Activated T-cell treated with anti-CD3 and anti-CD28 coated beads, Interleukin-2, amount 50 U/mL, for 1 hour (primary cell): ENCODE data around the gene GTSE1.

ENCODE experiments used
- DNase-seq: peaks from one replicate; pipeline ENCODE4 v3.0.0-alpha.2; 2020

The GTSE1 gene

DNA sequence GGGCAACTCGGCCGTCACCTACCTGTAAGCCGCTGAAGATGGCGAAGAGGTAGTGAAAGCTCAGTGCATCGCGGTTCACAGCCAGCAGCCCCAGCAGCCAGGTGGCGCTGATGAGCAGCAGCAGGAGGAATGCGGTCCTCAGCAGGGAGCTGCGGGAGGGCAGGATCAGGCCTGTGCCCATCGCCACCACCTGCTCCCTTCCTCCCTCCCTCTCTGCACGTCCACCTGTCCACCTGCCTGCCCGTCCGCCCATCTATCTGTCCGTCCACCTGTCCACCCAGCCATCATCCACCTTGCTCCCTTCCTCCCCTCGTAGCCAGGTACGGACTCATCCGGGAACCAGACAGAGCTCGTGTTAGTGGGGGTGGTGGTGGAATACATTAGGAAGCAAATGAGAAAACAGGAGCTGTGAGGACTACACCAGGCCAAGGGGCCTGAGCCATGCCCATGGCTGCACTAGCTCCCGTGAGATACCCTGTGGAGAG is 71.1 kb downstream of the GTSE1 start:
- peak; percentile 77 for DNase-seq

DNA sequence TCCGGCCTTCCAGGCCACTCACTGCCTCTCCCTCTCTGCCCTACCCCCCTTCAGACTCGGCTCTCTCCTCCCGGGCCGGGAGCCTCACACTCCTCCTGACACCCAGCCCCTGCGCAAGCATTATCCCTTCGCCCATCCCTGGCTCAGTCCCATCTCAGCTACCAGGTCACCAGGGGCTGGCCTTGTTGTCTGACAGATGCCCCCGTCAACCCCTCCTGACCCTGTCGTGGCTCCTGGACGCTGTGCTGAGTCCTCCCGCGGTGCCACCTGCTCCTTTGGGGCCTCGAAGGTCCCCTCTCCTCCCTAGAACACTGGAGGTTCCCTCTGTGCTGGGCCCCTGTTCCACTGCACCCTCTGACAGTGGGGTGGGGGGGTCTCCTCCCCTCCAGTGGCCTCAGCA is 71.8 kb downstream of the GTSE1 start:
- no peak for DNase-seq

GRCh38 chr22:46368871-46369715 is 72.4 kb downstream of the GTSE1 start:
- no peak for DNase-seq

- DNase-seq, result no peak
Measured at GRCh38 chr22:46369716-46370583, 73.3 kb downstream of the GTSE1 start.

DNA sequence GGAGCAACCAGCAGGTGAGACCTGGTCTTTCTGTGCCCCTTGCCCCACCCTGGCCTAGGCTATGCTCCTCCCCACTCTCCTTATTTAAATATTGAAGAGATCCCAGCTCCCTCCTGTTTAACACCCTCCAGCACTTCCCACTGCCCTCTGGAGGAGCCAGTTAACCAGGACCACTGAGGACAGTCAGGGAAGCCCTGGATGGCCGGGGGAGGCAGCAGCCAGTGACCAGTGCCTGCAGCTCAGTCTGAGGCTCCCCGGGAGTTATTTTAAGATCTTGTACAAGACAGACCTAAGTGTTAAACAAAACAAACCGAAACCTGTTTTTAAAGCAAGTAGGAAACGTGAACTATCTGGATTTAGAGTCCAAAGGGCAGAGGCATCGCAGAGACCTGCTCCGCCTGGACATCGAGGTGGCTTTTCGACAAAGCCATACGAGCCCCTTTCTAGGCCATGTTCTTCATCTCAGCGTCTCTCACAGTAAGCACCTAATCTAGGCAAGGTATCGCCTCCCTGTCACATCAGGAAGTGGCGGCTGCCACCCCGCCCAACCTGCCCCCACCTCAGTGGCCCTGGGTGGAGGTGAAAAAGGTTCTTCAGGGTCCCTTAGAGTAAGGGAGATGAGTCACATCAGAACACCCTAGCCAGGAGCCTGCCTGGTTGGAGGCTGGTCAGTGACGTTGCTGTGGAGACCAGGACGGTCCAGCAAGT is 74.1 kb downstream of the GTSE1 start:
- DNase-seq, result peak; percentile 54

- DNase-seq, result no peak
Measured at GRCh38 chr22:46371623-46372226, 75.1 kb downstream of the GTSE1 start.

- DNase-seq, result no peak
Measured at GRCh38 chr22:46372686-46373085, 76.0 kb downstream of the GTSE1 start.

DNA sequence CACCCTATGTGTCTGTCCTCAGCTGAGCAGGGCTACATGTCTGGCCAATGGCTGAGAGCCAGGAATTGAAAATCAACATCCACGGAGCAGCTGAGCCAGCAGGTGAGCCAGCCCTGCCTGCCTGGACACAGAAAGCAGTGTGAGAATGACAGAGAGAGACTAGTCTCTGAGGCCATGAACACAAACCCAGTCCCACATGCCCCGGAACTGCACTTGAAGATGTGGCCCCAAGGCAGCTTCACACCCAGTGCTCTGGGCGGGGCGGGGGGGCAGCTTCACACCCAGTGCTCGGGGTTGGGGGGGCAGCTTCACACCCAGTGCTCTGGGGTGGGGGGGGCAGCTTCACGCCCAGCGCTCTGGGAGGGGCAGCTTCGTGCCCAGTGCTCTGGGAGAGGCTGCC is 76.5 kb downstream of the GTSE1 start:
- no peak for DNase-seq

- DNase-seq, result peak; percentile 36
Measured at GRCh38 chr22:46373921-46374662, 77.4 kb downstream of the GTSE1 start.

GRCh38 chr22:46374663-46375474 is 78.2 kb downstream of the GTSE1 start:
- no peak for DNase-seq

GRCh38 chr22:46376111-46376510 is 79.4 kb downstream of the GTSE1 start:
- DNase-seq, result no peak

GRCh38 chr22:46376908-46377524 is 80.3 kb downstream of the GTSE1 start:
- no peak for DNase-seq

DNA sequence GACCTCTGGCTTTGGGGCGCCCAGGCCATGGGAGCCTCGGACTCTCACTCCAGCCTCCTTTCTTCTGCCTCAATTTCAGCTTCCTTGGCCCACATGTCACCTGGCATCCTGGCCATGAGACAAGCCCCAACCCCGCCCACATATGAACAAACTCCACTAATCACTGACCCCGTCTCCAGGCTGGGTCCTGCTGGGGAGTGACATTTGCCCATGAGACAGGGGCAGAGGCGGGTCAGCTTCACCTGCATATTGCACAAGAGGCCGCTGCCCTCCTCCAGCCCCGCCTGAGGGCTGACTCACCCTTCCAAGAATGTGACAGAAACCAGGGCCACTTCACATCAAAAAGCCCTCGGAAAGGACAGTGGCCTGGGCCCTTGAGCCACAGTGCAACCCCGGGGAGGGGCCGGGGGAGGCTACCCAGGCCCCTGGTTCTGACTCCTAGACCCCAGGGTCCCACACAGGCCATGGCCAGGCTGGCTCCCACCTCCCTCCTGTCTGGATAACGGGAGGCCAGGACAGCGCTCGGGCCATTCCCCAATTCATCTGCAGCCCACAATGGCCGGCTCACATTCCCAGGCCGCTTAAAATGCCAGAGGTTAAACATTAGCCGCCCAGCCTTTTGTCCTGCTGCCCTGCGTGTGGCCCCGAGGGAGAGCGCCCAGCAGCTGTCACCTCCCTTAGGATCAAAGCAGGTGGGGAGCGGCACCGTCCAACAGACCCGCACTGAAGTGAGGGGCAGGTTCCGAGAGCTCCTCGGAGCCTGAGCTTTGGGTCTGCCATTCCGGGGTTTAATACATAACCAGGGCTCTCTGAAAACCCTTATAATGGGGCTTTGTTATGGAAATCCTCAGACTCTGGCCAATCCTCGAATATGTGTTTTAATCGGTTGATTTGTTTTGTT is 81.1 kb downstream of the GTSE1 start:
- no peak for DNase-seq

- DNase-seq, result no peak
Measured at GRCh38 chr22:46378426-46379065, 81.9 kb downstream of the GTSE1 start.

DNA sequence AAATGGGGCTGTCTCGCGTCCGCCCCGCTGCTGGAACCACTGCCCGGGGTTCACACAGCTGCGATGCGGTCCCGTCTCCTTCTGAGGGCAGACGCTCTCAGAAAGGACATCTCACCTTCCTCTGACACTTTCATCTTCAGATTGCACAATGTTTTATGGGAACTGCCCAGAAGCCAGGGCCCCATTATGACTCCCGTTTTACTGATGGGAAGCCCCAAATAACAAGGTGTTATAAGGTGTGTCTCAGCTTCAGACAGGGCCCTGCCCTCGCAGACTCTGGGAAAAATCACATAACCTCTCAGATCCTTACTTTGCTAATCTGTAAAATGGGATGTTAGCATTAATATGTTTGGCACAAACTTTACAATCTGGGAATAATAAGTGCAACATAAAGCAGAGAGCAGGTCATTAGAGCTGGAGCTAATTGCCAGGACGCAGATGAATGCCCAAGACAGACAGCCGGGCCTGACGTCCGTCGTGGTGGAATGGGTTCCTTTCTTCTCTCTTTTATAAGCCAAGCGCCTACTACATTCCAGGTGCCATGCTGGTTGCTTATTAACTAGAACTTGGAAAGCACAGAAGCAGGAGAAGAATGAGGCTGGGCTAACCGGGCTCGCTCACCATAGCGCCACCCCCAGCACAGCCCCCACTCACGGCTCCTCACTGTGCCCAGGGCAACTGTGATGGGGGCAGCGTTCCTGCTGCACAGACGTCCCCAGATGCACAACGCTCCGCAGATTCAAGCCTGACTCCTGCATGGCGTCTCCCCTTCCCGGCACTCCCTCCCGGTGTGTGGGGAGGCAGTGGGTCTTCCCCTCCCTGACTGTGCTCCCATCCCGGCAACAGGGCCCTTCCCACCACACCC is 82.6 kb downstream of the GTSE1 start:
- DNase-seq, result no peak

DNA sequence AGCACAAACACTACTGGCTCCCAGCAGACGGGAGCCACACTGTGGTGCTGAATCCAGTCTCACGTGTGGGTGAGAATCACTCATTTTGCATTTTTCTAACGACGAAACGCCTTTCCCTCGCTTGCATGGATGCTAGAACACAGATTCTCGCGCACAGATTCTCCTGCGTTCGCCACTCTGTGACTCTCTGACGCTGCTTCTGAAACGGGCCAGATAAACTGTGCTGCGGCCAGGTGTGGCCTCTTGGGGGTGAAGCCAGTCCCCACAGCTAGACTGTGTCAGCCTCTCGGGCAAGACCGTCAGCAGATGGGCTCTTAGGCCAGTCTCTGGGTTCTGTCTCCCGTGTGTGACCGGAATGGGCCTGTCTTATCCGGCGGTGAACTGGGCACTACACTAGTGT is 83.4 kb downstream of the GTSE1 start:
- DNase-seq, result no peak
